K562 (cell line): ENCODE data around the gene PITPNM3. TPM values are rescaled to one million over a fixed set of nuclear protein-coding genes. Genes with fewer than 3 reads are reported as not detected.

Experiments used
- BRD9 ChIP-seq: fragments of 450-650 bp; IDR thresholded peaks from 2 replicates; pipeline ENCODE4 v1.6.1; 2018; ENCODE audit warnings: low read depth; ENCODE audit not compliant: partially characterized antibody
- C11orf30 ChIP-seq: fragments of 450-650 bp; IDR thresholded peaks from 2 replicates; pipeline ENCODE4 v1.6.1; 2016; ENCODE audit warnings: low read depth, mild to moderate bottlenecking
- GABPB2 ChIP-seq: fragments of 250-450 bp; sonication (Bioruptor Pico); conservative IDR thresholded peaks from 2 replicates; pipeline ENCODE4 v1.5.1; 2021; ENCODE audit warnings: mild to moderate bottlenecking
- TSHZ1 ChIP-seq: fragments of 250-450 bp; sonication (Bioruptor Pico); IDR thresholded peaks from 2 replicates; pipeline ENCODE4 v1.4.0; 2020; ENCODE audit warnings: mild to moderate bottlenecking, moderate library complexity
- VEZF1 ChIP-seq: fragments of 200-800 bp; sonication (Bioruptor generic); IDR thresholded peaks from 2 replicates; pipeline ENCODE4 v1.6.1; 2017; ENCODE audit warnings: missing genetic modification characterization, missing compliant biosample characterization
- ZNF280B ChIP-seq: fragments of 250-450 bp; sonication (Bioruptor Pico); IDR thresholded peaks from 2 replicates; pipeline ENCODE4 v1.5.1; 2021; ENCODE audit warnings: mild to moderate bottlenecking
- ZNF318 ChIP-seq, 2 experiments: fragments of 450-650 bp; IDR thresholded peaks; 2 replicates each; pipeline ENCODE4 v1.6.1; 2016; ENCODE audit warnings: mild to moderate bottlenecking in 2 of 2, borderline replicate concordance in 1 of 2, low read depth in 1 of 2, moderate library complexity in 1 of 2
- ZZZ3 ChIP-seq: fragments of 450-650 bp; IDR thresholded peaks from 2 replicates; pipeline ENCODE4 v1.6.1; 2016; ENCODE audit warnings: antibody characterized with exemption, mild to moderate bottlenecking, moderate library complexity
- polyA plus RNA-seq, 8 experiments: library from polyadenylated mRNA; depleted of rRNA in 4 of 8; stranded (reverse) in 5 of 8; unstranded in 3 of 8; fragments of >200 nt; fragmentation: Nextera tagmentation in 2 of 8; fragmentation: Illumina TruSeq in 1 of 8; extraction: Ambion mirVana in 2 of 8; extraction: Trizol in 1 of 8; gene quantifications; 2 replicates each; pipeline versions ENCODE4 v1.2.1 to v1.2.3, GENCODE V29; 2011 to 2014; ENCODE audit warnings: inconsistent platforms in 1 of 8, missing spikeins in 1 of 8
- total RNA-seq, 7 experiments: library from RNA; depleted of rRNA in 6 of 7; stranded (reverse); fragments of >200 nt in 6 of 7; fragmentation: Illumina TruSeq in 2 of 7; extraction: Trizol in 2 of 7; gene quantifications; 2 replicates each; pipeline versions ENCODE4 v1.2.1 to v1.2.3, GENCODE V29; 2011 to 2021; ENCODE audit warnings: low replicate concordance in 1 of 7
- TF ChIP-seq, protein P1 (sequence below): sonication (generic); formaldehyde crosslinking; IDR thresholded peaks from 2 replicates; pipeline ENCODE4 v1.8.0; 2022; ENCODE audit warnings: missing genetic modification reagents, mild to moderate bottlenecking, moderate library complexity, borderline replicate concordance

Gene PITPNM3
- total and polyA plus RNA-seq, 9 of the 15 experiments (the other 6 are each of a cell fraction or from before 2014, with no cell fraction given): 0.14 to 0.38 (median 0.22) TPM; not detected in 2

DNA sequence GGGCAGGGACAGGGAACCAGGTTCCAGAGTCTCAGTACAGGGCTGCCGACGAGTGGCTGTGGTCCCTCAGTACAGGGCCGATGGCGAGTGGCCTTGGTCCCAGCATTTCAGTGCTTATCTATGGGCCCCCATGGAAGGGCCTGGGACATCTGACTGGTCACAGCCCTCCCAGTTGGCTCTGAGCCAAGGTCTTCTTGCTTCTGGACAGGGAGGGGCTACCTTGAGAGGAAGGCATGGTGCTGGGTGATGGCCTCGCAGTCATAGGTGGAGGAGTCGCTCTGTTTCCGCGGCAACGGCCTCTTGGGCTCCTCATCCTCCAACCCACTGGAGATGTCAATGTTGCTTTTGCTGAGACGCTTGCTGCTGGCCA, 79.6 kb downstream of the PITPNM3 start (continued):
- TF ChIP-seq ZNF318 (IDR thresholded peaks at IDR 0.05; ENCODE audit: borderline replicate concordance in 1 of 2, low read depth in 1 of 2) (no peak), TSHZ1 (CRISPR knock-in tag) (no peak), C11orf30 (no peak), BRD9 (no peak), VEZF1 (CRISPR knock-in tag) (0 out of 2 replicates have a peak, but pooled peaks have one; percentile 4), ZZZ3 (no peak), ZNF280B (CRISPR knock-in tag) (no peak), GABPB2 (CRISPR knock-in tag) (no peak)
- TF ChIP-seq, protein P1, sequence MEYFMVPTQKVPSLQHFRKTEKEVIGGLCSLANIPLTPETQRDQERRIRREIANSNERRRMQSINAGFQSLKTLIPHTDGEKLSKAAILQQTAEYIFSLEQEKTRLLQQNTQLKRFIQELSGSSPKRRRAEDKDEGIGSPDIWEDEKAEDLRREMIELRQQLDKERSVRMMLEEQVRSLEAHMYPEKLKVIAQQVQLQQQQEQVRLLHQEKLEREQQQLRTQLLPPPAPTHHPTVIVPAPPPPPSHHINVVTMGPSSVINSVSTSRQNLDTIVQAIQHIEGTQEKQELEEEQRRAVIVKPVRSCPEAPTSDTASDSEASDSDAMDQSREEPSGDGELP (CRISPR knock-in tag): peak; percentile 28; the same call in 1 of the 2 replicates
